Natural killer cell (primary cell): Measurements from ENCODE around the gene DECR2. TPM values are rescaled to one million over a fixed set of nuclear protein-coding genes. Genes with fewer than 3 reads are reported as not detected.

Experiments
- ATAC-seq, 3 donors: fragments of 150-1000 bp in 2 of 3; fragments of 200-7000 bp in 1 of 3; cut with Tn5 transposase; 1 replicate in 1 of 3; 2 replicates in 2 of 3; pipeline ENCODE4 v1.10.0; 2021; ENCODE audit warnings: mild to moderate bottlenecking in 2 of 3, moderate library complexity in 2 of 3
- DNase-seq, 2 donors: peaks; one replicate each; pipeline versions ENCODE4 v3.0.0 to v3.0.0-alpha.2; 2013 to 2021; ENCODE audit warnings: mixed read lengths in 1 of 2
- H3K27ac ChIP-seq: one replicate; pipeline ENCODE4 v1.5.1; 2013; ENCODE audit warnings: mild to moderate bottlenecking, low read length
- H3K27me3 ChIP-seq: one replicate; pipeline ENCODE4 v1.6.1; 2013; ENCODE audit warnings: low read length; ENCODE audit not compliant: control insufficient read depth, insufficient read depth
- H3K36me3 ChIP-seq: one replicate; pipeline ENCODE4 v1.6.1; 2013; ENCODE audit warnings: low read length; ENCODE audit not compliant: control insufficient read depth, insufficient read depth
- H3K4me1 ChIP-seq: one replicate; pipeline ENCODE4 v1.6.1; 2013; ENCODE audit warnings: low read length; ENCODE audit not compliant: control insufficient read depth, insufficient read depth
- H3K4me3 ChIP-seq: one replicate; pipeline ENCODE4 v1.5.1; 2013; ENCODE audit warnings: low read length
- H3K9me3 ChIP-seq: one replicate; pipeline ENCODE4 v1.6.1; 2013; ENCODE audit warnings: low read length; ENCODE audit not compliant: control insufficient read depth, insufficient read depth
- H3K27ac Mint-ChIP-seq, 2 donors: one replicate each; pipeline ENCODE4 v1.8.0; 2022; ENCODE audit warnings: mild to moderate bottlenecking in 2 of 2, mixed read lengths in 2 of 2, moderate library complexity in 1 of 2
- H3K27me3 Mint-ChIP-seq, 2 donors: one replicate each; pipeline ENCODE4 v1.8.0; 2022; ENCODE audit warnings: low read depth in 2 of 2, mixed read lengths in 2 of 2
- H3K36me3 Mint-ChIP-seq: one replicate; pipeline ENCODE4 v1.8.0; 2022; ENCODE audit warnings: mixed read lengths
- H3K4me1 Mint-ChIP-seq, 2 donors: one replicate each; pipeline ENCODE4 v1.8.0; 2022; ENCODE audit warnings: mixed read lengths in 2 of 2
- H3K4me3 Mint-ChIP-seq: one replicate; pipeline ENCODE4 v1.8.0; 2022; ENCODE audit warnings: mild to moderate bottlenecking, moderate library complexity, mixed read lengths
- H3K9me3 Mint-ChIP-seq, 2 donors: one replicate each; pipeline ENCODE4 v1.8.0; 2022; ENCODE audit warnings: mixed read lengths in 2 of 2
- CTCF ChIP-seq: fragments of 200-600 bp; IDR thresholded peaks from one replicate; pipeline ENCODE4 v1.8.0; 2022; ENCODE audit warnings: antibody characterized with exemption
- WGBS: methylation state at CpG from one replicate; pipeline ENCODE4 v1.1.7; 2013; ENCODE audit warnings: missing lambda C conversion rate; ENCODE audit not compliant: insufficient coverage; 5-methylcytosine and 5-hydroxymethylcytosine counted together
- intact Hi-C: fragments of 100-400 bp; cut with micrococcal nuclease; formaldehyde crosslinking; loops from one replicate; pipeline ENCODE4 v1.14.2; 2022
- total RNA-seq, 4 donors: library from RNA; stranded (reverse); fragments of 120-200 nt in 1 of 4; gene quantifications; one replicate each; pipeline versions ENCODE4 v1.2.3 to v1.2.4, GENCODE V29; 2013 to 2022

DECR2 gene
- total RNA-seq, 3 donors from 2014 or later (not counting 1 experiment from before 2014, with no cell fraction given), result 9.5 to 13.0 (median 12.9) TPM

GRCh38 chr16:425740-426114 lies 24.0 kb downstream of the DECR2 start:
- under 1% methylated on average over 63 of the region's 63 CpGs for WGBS
- Mint-ChIP-seq H3K4me1 (peaks cover 28 to 36% of the 10 kb centered on the region in 2 donors), H3K27ac (peak overlapping the region; percentile 89 to 91)

GRCh38 chr16:426115-426905 lies 24.6 kb downstream of the DECR2 start:
- peak in 1 of 3 donors; percentile 2 for ATAC-seq
- DNase-seq, result peak; percentile 19 to 26
- Histone ChIP-seq H3K4me3 (peak overlapping the region; percentile 25), H3K27ac (no peak overlapping the region), H3K36me3 (peaks cover 1% of the 10 kb centered on the region), H3K27me3 (no peaks in the 10 kb centered on the region), H3K9me3 (no peaks in the 10 kb centered on the region), H3K4me1 (peaks cover 24% of the 10 kb centered on the region)
- WGBS, result under 1% methylated on average over 97 of the region's 97 CpGs
- Mint-ChIP-seq H3K27ac (peak overlapping the region; percentile 63 to 74), H3K27me3 (no peaks in the 10 kb centered on the region), H3K4me3 (peak overlapping the region; percentile 85), H3K4me1 (peaks cover 28 to 41% of the 10 kb centered on the region in 2 donors), H3K9me3 (no peaks in the 10 kb centered on the region), H3K36me3 (no peaks in the 10 kb centered on the region)
- TF ChIP-seq CTCF, result no peak
- intact Hi-C loops, result no loop called here

More at GRCh38 chr16:425740-426114, 24.0 kb downstream of the DECR2 start:
- H3K9me3 Mint-ChIP-seq, result no peaks in the 10 kb centered on the region
- Histone ChIP-seq H3K9me3 (no peaks in the 10 kb centered on the region), H3K4me3 (no peak overlapping the region), H3K36me3 (peaks cover 1% of the 10 kb centered on the region), H3K27me3 (no peaks in the 10 kb centered on the region), H3K27ac (peak overlapping the region; percentile 97), H3K4me1 (peaks cover 24% of the 10 kb centered on the region)
- TF ChIP-seq CTCF, result no peak
- peaks cover 0 to 3% of the 10 kb centered on the region in 2 donors for H3K27me3 Mint-ChIP-seq
- DNase-seq, result peak in 1 of 2 donors; percentile 74
- intact Hi-C loops, result loop anchor here (1.0 to 2.0 kb wide), 2 partner anchors 33 to 164 kb away; no protein-coding TSS in a partner anchor
- peak overlapping the region; percentile 92 for H3K4me3 Mint-ChIP-seq
- ATAC-seq, result peak; percentile 58 to 77 (median 70)
- no peaks in the 10 kb centered on the region for H3K36me3 Mint-ChIP-seq

DNA sequence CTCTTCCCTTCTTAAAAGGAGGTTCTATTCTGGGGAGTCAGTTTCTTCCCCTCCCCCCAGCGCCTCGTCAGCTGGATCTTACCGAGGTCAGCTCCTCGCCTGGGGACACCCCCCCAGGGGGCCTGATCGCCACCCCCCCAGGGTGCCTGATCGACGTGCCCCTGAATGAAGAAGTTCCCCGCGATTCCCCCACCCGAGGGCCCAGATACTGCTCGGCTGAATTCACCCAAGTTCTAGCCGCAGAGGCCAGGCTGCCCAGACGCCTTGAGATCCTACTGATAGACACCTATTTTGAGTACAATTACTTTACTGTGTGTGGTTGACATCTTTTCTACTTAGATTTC lies 25.2 kb downstream of the DECR2 start:
- Mint-ChIP-seq H3K4me3 (peak overlapping the region; percentile 85), H3K9me3 (no peaks in the 10 kb centered on the region), H3K36me3 (no peaks in the 10 kb centered on the region), H3K27me3 (no peaks in the 10 kb centered on the region), H3K27ac (peak overlapping the region; percentile 63 to 74), H3K4me1 (peaks cover 28 to 41% of the 10 kb centered on the region in 2 donors)
- intact Hi-C loops, result no loop called here
- Histone ChIP-seq H3K27me3 (no peaks in the 10 kb centered on the region), H3K9me3 (no peaks in the 10 kb centered on the region), H3K27ac (no peak overlapping the region), H3K4me3 (peak overlapping the region; percentile 25), H3K36me3 (peaks cover 1% of the 10 kb centered on the region), H3K4me1 (peaks cover 24% of the 10 kb centered on the region)
- no peak for ATAC-seq
- DNase-seq, result no peak
- no peak for TF ChIP-seq CTCF
- WGBS, result 19% methylated on average over 12 of the region's 13 CpGs
